ENCODE results near the gene PTPN1. TPM values are rescaled to one million over a fixed set of nuclear protein-coding genes. Genes with fewer than 3 reads are reported as not detected.

PTPN1 gene
- total and polyA plus RNA-seq, 2 of the 13 experiments (the other 11 are each of a cell fraction or from before 2014, with no cell fraction given) = 17.7 to 37.2 TPM

- Histone ChIP-seq H3K9me3 (ENCODE audit: low read length) (no peaks in the 10 kb centered on the region), H3K9ac (ENCODE audit: insufficient read depth, low read depth, low read length) (no peak overlapping the region), H3K4me2 (ENCODE audit: low read depth, low read length) (no peak overlapping the region), H3K4me1 (ENCODE audit: insufficient read depth, low read length) (no peaks in the 10 kb centered on the region), H3K4me3 (replicated peaks in 1 of 3; ENCODE audit: insufficient read depth in 1 of 3, low read depth in 2 of 3, low read length in 3 of 3) (no peak overlapping the region), H3K79me2 (ENCODE audit: insufficient read depth, low read length) (no peaks in the 10 kb centered on the region), H3K27ac (ENCODE audit: extremely low read length, insufficient read depth, low read length) (no peak overlapping the region), H2AFZ (ENCODE audit: low read length) (no peak overlapping the region), H4K20me1 (ENCODE audit: insufficient read depth, low read length) (no peaks in the 10 kb centered on the region), H3K27me3 (ENCODE audit: control insufficient read depth in 1 of 2, insufficient read depth in 2 of 2, low read length in 2 of 2) (peaks cover 5 to 17% of the 10 kb centered on the region in 2 experiments; a peak in 4 of 5 replicates), H3K36me3 (replicated peaks in 1 of 2; ENCODE audit: control insufficient read depth in 1 of 2, insufficient read depth in 2 of 2, low read length in 2 of 2) (no peaks in the 10 kb centered on the region)
- ChIA-PET CTCF (ENCODE audit: low intra/inter-chr PET ratio, low total read pairs) (no interaction called here), POLR2A (no interaction called here)
- no peak for TF ChIP-seq PAF1 (CRISPR knock-in tag; IDR thresholded peaks at IDR 0.05)
- TF ChIP-seq SOX6 (IDR thresholded peaks at IDR 0.05) = no peak
- TF ChIP-seq SOX6 (CRISPR knock-in tag; IDR thresholded peaks at IDR 0.05) = no peak
- TF ChIP-seq ZNF724P (CRISPR knock-in tag; IDR thresholded peaks at IDR 0.05; ENCODE audit: borderline replicate concordance) = no peak
- no peak for TF ChIP-seq BCL3 (CRISPR knock-in tag; IDR thresholded peaks at IDR 0.05)
- no peak for TF ChIP-seq GABPB1 (CRISPR knock-in tag; IDR thresholded peaks at IDR 0.05)
- no peak for FAIRE-seq
- in situ Hi-C loops (cut with HindIII; ENCODE audit: extremely low pct_ligation_motif_present, low pct_unique_long_range_greater_than_20kb) = no loop called here
- DNase-seq (ENCODE audit: low spot score) = no peak
- intact Hi-C loops (cut with micrococcal nuclease; ENCODE audit: unreplicated experiment) = no loop called here
- no peak for ATAC-seq
- BruUV-seq (replicated peaks) = no TSS peak
- 44% methylated on average over 5 of the region's 5 CpGs for WGBS (ENCODE audit: low lambda C conversion rate)
Measured at GRCh38 chr20:50493881-50494253, 16.3 kb upstream of the PTPN1 start.

GRCh38 chr20:50494428-50494827 lies 15.8 kb upstream of the PTPN1 start:
- FAIRE-seq (no peak), ATAC-seq (no peak), DNase-seq (ENCODE audit: low spot score) (no peak)
- H3K4me3 ChIP-seq (replicated peaks in 1 of 3; ENCODE audit: insufficient read depth in 1 of 3, low read depth in 2 of 3, low read length in 3 of 3) = no peak overlapping the region
- no peak overlapping the region for H2AFZ ChIP-seq (ENCODE audit: low read length)
- TF ChIP-seq FOXO4 (CRISPR knock-in tag; conservative IDR thresholded peaks at IDR 0.05) (no peak), EED (CRISPR knock-in tag; IDR thresholded peaks at IDR 0.05) (no peak), SRY (CRISPR knock-in tag; IDR thresholded peaks at IDR 0.05) (no peak), CCAR2 (optimal IDR thresholded peaks at IDR 0.05; ENCODE audit: low read depth, low read length) (no peak), KLF9 (CRISPR knock-in tag; IDR thresholded peaks at IDR 0.05; ENCODE audit: low read depth) (no peak), ZFP62 (CRISPR knock-in tag; IDR thresholded peaks at IDR 0.05) (no peak), ZNF878 (CRISPR knock-in tag; IDR thresholded peaks at IDR 0.05) (no peak), FOXP4 (CRISPR knock-in tag; IDR thresholded peaks at IDR 0.05) (no peak), ZNF337 (CRISPR knock-in tag; IDR thresholded peaks at IDR 0.05; ENCODE audit: borderline replicate concordance, low read depth) (no peak), ZBTB1 (CRISPR knock-in tag; IDR thresholded peaks at IDR 0.05; ENCODE audit: borderline replicate concordance) (no peak), SNAPC5 (CRISPR knock-in tag; IDR thresholded peaks at IDR 0.05; ENCODE audit: borderline replicate concordance) (no peak)
- H3K27ac ChIP-seq (ENCODE audit: extremely low read length, insufficient read depth, low read length) = no peak overlapping the region
- no peaks in the 10 kb centered on the region for H3K36me3 ChIP-seq (replicated peaks in 1 of 2; ENCODE audit: control insufficient read depth in 1 of 2, insufficient read depth in 2 of 2, low read length in 2 of 2)
- no TSS peak for BruUV-seq (replicated peaks)
- ChIA-PET POLR2A (no interaction called here), CTCF (ENCODE audit: low intra/inter-chr PET ratio, low total read pairs) (no interaction called here)
- H4K20me1 ChIP-seq (ENCODE audit: insufficient read depth, low read length) = no peaks in the 10 kb centered on the region
- WGBS (ENCODE audit: low lambda C conversion rate) = 22% methylated on average over 6 of the region's 6 CpGs
- no peaks in the 10 kb centered on the region for H3K79me2 ChIP-seq (ENCODE audit: insufficient read depth, low read length)
- no peak overlapping the region for H3K9ac ChIP-seq (ENCODE audit: insufficient read depth, low read depth, low read length)
- peaks cover 5 to 15% of the 10 kb centered on the region in 2 experiments; a peak in 4 of 5 replicates for H3K27me3 ChIP-seq (ENCODE audit: control insufficient read depth in 1 of 2, insufficient read depth in 2 of 2, low read length in 2 of 2)
- H3K4me1 ChIP-seq (ENCODE audit: insufficient read depth, low read length) = no peaks in the 10 kb centered on the region
- H3K4me2 ChIP-seq (ENCODE audit: low read depth, low read length) = no peak overlapping the region
- in situ Hi-C loops (cut with HindIII; ENCODE audit: extremely low pct_ligation_motif_present, low pct_unique_long_range_greater_than_20kb) = no loop called here
- H3K9me3 ChIP-seq (ENCODE audit: low read length) = no peaks in the 10 kb centered on the region
- intact Hi-C loops (cut with micrococcal nuclease; ENCODE audit: unreplicated experiment) = no loop called here
